Epithelial cell of prostate (primary cell): ENCODE measurements around the gene CDH6.

ENCODE experiments used
- DNase-seq: peaks from one replicate; pipeline ENCODE4 v3.0.0-alpha.2; 2011; ENCODE audit warnings: low read depth, low spot score
- H3K27ac ChIP-seq: fragments of 450-650 bp; 2 replicates; pipeline ENCODE4 v1.5.1; 2017; ENCODE audit warnings: mild to moderate bottlenecking

The CDH6 gene

DNA sequence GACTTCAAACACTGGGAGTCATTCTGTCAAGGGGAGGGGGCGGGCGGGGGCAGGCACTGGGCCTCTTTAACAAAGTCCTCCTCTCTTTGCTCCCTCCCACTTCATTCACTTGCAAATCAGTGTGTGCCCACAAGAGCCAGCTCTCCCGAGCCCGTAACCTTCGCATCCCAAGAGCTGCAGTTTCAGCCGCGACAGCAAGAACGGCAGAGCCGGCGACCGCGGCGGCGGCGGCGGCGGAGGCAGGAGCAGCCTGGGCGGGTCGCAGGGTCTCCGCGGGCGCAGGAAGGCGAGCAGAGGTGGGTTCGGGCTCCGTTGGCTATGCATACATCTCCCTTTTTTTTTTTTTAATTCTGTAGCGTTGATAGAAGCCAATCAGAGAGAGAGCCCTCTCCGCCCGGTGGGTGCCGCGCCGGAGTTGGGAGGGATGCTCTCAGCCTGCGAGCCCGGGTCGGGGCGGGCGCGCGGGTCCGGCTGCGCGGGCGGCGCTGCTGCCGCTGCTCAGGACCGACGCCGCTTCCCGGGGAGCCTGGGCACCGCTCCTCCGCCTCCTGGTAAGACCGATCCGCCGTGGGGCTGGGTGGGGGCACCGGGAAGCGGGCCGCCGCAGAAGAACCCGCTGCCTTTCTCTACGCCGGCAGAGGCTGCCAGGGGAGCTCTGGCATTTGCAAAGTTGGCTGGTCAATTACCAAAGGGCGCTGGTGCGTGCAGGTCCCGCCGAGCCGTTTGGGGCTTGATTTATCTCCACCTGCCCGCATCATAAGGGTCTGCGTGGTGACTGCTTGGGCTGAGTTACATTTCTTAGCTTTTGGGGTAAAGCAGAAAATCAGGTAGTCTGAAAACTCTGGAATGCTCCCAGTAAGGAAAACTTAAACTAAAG, at the start of gene CDH6:
TSS of gene CDH6 (plus strand) at position 96 of the 877 bp plus-strand sequence. CDS start 73,788 bp downstream, outside the sequence.
- H3K27ac ChIP-seq: no peak within 1 kb of the TSS
- DNase-seq: no peak

DNA sequence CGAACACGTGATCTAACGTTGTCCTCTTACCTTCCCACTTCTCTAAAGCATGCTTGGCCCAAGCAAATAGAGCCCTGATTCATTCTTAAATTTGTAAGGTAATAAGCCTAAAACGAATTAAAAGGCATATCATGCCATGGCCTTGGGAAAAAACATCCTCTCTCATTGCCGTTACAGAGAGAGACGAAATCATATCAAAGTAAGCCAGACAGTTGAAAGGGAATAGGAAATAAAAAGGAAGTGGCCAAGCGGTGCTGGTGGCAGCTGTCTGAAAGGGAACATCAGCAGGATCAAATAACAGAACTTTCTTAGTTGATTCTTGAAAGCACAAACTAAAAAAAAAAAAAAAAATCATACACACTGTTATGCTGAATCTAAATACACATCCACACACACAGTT, 49.1 kb upstream of the CDH6 start:
- DNase-seq: no peak

DNA sequence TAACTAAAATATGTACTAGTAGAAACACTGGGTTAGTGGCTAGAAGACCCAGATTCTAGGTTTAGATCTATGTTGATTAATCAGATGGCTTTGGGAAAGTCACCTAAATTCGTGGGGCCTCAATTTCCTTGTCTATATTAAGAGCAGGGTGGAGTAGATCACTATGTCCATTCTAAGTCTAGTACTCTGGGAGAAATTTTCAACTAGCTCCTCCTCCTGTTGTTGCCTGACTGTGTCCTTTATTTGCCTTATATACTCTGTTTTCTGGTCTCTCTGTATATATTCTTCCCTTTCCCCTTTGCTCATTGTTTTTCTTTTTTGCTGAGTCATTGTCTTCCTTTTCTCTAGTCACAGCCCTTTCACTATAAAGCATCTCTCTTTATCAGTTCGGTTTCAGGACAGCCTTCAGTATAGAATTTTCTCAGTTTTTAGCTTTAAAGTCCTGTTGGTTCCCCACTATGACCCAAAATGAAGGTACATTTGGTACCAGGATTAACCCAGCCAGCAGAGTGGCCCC, 44.5 kb upstream of the CDH6 start:
- no peak overlapping the region for H3K27ac ChIP-seq
- DNase-seq: no peak

More for the DNA sequence above, 49.1 kb upstream of the CDH6 start:
- no peak overlapping the region for H3K27ac ChIP-seq

DNA sequence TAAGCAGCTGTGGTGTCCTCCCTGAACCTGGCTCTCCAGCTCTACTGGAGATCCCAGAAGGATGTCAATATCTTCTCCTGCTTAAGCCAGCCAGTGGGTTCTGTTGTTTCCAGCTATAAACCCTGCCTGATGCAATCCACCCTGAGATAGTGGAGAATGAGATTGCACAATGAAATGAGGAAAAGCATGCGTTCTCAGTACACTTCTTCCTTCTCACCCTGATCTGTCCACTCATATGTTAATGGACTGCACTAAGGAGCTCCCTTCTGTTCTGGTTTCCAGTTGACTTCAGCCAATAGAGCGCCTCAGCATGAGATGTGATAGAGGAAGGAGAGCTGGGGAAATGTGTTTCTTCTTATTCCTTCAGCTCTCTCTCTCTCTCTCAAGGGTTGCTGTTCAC, 40.0 kb upstream of the CDH6 start:
- H3K27ac ChIP-seq: no peak overlapping the region
- DNase-seq: no peak

DNA sequence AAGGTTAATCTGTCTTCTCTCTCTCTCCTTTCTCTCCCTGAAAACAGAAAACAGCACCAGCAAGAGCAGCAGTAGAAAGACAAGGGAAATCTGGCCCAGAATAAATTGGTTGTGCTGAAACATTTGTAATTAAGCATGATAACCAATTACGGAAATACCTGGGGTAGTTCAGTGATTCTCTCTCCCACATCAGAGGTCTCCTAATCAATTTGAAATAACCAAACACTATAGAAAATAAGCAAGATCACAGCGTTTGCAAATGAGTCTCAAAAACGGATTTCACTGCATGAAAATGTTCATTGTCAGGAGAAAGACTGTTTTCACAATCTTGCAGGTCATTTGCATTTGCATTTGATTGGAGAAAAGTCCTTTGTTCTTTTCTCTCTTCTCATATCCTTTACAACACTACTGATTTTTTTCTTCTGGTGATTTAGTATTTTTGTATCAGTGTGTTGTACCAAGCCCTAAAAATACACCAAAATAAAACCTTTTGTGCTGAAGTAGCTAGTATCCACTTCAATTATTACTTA, 36.8 kb upstream of the CDH6 start:
- H3K27ac ChIP-seq: no peak overlapping the region
- no peak for DNase-seq

DNA sequence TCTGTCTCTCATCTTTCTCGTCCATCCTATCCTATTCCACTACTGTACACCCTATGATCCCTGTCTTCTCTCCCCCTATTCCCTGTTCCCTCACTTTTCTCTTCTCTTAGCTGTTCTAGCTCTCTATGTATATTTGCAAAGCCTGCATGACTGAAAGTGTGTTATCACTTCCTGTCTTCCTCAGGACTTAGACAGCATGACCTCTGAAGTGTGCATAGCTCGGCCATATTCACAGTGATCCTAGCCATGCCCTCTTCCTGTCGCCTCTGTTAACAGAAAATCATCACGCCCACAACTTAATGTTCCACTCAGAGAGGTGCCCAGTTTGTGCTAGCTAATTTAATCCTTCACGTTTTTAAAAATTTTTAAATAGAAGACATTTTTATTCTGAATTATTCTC, 35.8 kb upstream of the CDH6 start:
- DNase-seq: no peak
- H3K27ac ChIP-seq: no peak overlapping the region

DNA sequence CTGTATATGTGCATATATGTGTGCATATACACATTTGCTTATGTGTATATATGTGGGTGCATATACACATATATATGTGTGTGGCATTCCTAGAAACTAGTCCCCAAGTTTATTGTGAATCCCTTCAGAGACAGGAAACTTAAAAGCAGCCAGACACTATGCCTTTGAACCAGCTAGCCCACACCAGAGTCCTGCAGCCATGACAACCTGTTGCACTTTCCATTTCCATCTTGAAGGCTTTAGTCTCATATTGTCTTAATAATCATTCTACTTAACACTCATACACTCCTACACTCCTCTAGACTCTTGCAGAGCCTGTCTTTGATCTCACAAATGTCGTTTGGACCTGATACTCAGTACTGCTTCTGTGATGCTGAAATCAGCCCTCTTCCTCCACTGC, 34.8 kb upstream of the CDH6 start:
- H3K27ac ChIP-seq: no peak overlapping the region
- no peak for DNase-seq

DNA sequence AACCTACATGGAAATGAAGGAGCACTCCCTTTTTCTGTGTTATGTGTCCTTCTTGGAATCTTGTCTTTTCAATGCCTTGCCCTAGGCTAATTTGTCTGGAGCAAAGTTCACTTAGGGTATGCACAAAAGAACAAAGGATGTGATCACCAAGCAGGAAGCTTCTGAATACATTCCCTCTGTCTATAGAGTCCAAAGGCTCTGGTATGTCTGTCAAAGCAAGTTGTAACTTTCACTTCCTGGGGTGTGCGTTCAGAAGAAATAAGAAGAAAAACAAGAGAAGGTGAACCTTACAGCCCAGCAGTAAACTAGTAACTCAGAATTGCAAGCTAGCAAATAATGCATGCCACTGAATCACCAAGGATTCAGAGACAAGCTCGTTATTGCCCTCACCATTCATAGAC, 31.7 kb upstream of the CDH6 start:
- DNase-seq: no peak
- H3K27ac ChIP-seq: no peak overlapping the region

DNA sequence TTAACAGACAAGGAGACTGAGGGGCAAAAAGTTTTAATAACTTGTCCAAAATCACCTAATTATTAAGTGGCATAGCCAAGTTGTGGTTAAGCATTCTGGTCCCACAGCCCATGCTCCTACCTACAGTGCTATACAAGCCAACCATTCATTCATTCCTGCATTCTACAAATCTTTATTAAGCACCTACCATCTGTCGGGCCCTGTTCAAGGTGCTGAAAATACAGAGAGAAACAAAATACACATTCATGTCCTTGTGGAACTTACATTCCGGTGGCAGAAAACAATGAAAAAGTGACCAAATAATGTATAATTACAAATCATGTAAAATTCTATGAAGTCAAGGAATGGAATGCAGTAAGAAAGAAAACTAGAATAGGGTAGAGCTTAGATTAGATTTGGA, 27.8 kb upstream of the CDH6 start:
- no peak overlapping the region for H3K27ac ChIP-seq

DNA sequence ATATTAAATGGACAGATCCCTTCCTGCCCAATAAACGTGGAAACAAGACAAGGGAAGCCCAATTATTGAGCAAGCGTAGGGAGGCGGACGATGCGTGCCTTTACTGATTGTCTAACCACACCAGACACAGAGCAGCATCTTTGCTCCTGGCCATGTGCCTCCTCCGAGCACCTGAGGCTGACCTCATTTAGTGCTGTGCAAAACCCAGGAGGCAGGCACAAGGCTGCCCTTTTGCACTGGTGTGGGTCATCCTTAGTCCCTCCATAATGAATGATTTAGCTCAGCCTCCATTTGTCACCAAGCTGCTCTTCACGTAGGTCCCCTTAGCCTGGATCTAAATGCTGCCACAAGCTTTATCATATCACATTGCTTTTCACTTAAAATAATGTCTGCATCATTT, 24.1 kb upstream of the CDH6 start:
- DNase-seq: no peak

More for the DNA sequence above, 27.8 kb upstream of the CDH6 start:
- no peak for DNase-seq

DNA sequence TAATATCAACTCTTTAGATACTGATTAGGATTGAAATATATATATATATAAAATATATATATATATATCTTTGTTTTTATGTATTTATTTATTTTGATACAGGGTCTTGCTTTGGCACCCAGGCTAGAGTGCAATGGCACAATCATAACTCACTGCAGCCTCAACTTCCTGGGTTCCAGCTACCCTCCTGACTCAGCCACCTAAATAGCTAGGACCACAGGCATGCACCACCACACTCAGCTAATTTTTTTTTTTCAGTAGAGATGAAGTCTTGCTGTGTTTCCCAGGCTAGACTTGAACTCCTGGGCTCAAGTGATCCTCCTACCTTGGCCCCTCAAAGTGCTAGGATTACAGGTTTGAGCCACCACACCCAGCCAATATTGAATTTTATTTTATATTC, 20.6 kb upstream of the CDH6 start:
- no peak for DNase-seq
- no peak overlapping the region for H3K27ac ChIP-seq

More for the DNA sequence above, 24.1 kb upstream of the CDH6 start:
- no peak overlapping the region for H3K27ac ChIP-seq

DNA sequence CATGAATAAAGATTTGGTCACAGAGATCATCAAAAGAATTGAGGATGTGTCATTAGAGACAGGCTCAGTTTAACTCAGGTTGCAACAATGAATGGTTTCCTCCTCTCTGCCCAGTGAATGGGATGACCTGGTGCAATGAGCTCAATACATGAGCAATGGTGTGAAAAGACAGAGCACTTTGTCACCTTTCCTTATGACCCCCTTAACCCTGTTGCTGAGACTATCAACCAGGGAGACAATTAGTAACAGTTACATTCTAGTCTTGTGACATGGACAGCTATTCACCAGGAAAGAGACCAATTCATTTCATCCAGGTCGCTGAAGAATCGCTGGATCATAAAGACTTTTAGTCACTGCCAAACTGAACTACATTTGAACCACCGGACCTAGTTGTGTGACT, 19.9 kb upstream of the CDH6 start:
- no peak for DNase-seq
- no peak overlapping the region for H3K27ac ChIP-seq

DNA sequence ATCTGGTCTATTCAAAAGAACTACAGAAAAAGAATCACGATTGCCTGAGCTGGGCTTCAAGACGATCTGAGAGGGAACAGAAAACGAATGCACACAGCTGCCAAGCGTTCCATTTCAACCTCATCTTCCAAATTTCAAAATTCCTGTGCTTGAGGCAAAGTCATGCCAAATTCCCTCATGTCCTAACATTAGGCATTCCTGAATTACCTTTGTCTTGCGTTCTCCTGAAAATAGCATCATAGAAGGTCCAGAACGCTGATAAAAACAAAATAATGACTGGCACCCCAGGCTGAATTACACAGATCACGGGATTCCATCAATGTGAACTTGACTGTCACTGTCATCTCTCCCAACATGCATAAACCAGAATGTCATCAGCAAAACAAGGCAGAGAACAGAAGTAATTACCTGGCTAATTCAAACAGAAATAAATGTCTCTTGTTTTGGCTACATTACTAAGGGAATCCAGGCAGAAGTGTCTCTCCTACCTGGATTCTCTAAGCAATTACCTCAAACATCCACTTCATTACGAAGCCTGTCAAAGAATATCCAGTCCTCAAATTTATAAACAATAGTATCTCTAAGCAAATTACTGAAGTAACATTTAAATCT, 12.0 kb upstream of the CDH6 start:
- DNase-seq: no peak

DNA sequence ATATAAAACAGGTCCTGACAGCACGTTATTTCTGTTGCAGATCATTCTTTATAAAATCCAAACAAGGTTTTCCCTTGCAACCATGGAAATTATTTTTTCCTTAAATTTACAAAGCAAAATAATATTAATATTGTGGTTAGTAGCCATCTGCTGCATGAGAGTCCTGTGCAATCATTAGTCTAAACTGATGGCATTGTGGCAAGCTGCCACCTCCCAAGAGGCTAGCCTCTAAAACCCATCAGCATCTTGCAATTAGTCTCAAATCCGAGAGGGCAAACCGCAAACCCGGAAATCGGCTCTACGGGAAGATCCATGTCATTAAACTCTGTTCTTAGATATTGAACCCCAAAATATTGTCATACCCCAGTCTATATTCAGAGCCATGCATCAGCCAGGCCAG, 11.3 kb upstream of the CDH6 start:
- no peak for DNase-seq
- no peak overlapping the region for H3K27ac ChIP-seq

More for the DNA sequence above, 12.0 kb upstream of the CDH6 start:
- H3K27ac ChIP-seq: no peak overlapping the region

DNA sequence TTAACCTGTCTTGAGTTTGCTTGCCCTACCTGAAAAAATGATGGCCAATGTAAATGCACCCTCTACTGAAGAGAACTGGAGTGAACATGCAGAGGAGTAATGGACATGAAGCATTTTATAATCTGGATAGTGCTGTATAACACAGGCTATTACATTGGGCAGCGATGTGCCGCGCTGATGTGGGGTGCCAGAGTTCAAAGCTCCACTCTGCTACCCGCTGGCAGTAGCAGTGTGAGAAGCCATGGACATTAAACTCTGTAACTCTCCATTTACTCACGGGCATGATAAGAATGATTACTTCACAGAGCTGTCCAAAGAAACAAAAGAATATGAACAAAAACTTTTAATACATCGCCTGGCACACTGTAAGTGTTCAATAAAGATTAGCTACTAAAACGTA, 7.5 kb upstream of the CDH6 start:
- H3K27ac ChIP-seq: no peak overlapping the region
- no peak for DNase-seq

DNA sequence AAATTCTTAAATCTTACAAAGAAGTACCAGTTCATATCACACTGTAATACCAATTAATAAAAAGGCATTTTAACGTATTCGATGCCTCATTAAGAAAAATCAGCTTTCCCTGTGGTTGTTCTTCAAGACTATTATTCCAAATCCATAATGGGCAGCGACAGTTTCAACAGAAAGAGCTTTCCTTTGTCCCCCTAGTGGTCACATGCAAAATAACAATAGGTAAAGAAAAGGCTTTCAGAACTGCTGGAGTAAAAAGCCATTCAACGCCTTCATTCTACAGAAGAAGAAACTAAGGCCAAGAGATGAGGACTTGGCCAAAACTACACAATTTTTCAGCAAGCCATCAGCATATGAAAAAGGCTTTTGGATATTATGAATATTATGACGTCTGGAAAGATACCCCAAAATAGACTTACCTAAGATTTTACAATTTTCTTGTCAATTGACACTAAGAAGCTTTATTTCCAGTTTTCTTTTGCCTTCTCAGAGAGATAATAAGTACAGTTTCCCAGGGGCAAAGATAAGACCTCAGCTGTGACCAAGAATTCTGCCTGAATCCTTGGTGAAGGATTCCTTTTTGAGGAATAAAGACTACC, 6.7 kb upstream of the CDH6 start:
- H3K27ac ChIP-seq: no peak overlapping the region
- no peak for DNase-seq

DNA sequence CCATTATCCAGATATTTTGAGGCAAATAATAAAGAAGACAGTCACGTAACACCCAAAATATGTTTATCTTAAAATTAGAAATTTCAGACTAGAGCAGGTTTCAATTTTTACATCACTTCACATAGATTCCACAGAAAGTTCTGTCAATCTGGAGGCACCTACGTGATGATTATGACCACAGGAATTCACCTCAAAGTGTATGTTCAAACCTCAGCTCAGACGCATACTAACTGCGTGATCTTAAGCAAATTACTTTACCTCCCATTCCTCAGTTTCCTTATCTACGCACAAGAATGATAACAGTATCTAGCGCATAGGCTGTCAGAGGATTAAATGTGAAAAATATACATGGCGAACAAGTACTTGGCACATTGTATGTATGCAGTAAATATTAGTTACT, 5.9 kb upstream of the CDH6 start:
- H3K27ac ChIP-seq: no peak overlapping the region
- DNase-seq: no peak

DNA sequence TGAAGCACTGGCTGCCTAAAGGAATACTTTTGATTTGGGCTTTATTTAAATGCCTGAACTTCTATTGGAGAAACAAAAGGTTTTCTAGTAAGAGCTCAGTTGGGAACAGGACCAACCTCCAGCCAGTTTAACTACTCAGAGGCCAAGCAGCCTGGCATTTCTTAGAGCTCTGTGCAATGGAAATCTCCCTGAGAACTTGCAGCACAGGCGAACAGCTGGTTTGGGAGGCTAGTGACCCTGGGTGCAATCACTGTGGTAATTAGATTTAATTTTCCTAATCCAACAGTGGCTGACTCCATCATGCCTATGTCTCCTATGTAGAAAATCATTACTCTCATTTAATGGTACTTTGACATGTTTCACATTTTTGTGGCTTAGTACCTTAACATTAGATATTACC, 1.0 kb upstream of the CDH6 start:
- no peak overlapping the region for H3K27ac ChIP-seq
- no peak for DNase-seq

DNA sequence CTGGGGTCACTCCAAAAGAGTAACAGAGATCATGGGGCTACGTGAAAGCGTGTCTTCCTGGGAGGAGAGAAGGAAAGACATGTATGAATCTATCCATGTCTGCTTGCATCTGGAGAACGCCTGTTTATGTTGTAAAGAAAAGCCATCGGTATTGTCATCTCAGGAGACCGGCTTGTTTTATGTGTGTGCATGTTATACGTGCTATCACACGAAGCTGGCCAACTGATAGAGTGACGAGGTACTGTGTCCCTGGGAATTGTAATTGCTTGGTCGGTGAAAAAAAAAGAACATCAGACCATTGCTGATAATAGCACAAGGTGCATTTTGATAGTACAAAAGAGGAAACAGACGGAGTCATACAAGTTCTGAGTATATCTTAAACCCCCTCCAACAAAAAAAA, 370 bp upstream of the CDH6 start:
- no peak for DNase-seq
- no peak overlapping the region for H3K27ac ChIP-seq

DNA sequence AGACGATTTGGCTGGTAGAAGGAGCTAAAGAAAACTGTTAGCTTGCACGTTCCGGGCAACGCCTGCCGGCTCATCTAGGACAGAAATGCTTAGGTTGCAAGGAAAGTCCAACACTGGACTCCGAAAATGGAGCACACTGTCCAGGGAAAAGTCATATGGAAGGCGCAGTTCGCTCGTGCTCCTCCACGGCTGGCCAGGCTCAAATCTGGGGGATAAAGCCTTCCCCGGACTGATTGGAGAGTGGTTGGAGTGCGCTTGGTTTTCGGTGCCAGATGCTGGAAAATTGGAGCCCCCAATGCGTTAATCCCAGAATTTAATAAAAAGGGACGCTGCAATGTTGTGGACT, 955 bp downstream of the CDH6 start:
- DNase-seq: no peak
- H3K27ac ChIP-seq: no peak overlapping the region

DNA sequence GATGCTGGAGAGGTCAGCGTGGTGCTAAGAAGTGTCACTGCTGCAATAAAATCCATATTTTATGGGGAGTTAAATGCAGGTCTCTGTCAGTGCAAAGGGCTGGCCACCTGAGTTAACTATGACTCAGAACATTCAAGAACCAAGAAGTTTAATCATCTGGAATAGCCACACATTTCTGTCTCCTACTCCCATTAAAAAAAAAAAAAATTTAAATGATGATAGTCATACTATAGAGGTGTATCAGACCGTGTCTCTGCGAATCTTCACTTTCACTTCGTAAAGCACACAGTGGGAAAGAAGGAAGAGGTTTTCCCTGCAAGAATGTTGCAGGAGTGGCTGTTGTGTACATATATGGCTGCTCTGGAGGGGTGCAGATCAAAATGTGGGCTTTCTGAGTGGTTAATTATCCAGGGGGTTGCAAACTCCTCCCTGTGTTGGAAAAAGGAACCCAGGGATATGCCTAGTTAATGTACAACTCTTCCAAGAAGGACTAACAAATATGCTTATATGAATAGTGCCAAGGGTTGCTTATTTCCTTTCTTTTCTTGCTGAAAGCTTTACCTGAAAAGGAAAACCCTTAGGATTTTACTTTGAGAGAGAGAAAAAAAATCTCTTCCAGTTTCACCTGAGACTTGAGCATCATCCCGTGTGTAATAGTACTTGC, 1.5 kb downstream of the CDH6 start:
- DNase-seq: no peak
- no peak overlapping the region for H3K27ac ChIP-seq
